ENCODE measurements around the gene GNAI2.
"Not testable (repeated sequence)": the region's sequence is repeated elsewhere in the genome, so short reads cannot be mapped to it uniquely, and the experiment has no call there.

The GNAI2 gene

DNA sequence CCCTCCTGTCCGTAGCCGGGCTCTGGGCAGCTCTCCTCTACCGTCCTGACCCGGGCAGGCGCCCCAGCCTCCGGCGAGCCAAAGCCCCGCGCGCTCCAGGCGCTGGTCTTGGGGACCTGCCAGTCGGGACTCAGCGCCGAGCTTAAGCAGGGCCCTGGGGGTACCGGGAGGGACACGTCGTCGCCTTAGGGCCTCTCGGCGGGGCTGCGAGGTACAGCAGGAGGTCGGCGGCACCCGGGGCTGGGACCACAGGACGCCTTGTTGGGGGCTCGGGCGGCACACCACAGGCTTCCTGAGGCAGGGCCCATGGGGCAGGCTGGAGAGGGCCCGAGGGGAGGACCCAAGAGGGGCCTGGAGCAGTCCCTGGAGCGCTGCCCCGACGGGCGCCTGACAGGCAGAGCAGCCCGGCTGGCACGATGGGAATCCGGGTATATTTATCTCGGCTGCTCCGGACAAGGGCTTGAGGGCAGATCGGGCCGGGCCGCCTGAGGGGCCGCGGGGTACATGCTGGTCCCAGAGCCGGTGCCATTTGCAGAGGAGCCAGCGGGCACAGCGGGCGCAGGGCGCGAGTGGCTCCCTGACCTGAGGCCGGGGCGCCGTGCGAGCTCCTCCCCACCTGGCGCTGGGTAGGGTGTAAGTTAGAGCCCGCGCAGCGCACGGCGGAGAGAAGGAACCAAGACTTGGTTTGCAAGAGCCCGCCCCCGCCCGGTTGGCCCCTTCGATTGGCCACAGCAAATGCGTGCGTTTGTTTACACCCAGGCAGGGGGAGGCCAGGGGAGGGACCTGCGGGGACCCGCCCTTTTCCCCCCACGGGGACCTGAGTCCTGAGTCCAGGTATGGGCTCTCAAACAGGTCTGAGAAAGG is 30.4 kb upstream of the GNAI2 start:
- DNase-seq, result no peak

- no peak for DNase-seq
Observed at GRCh38 chr3:50207359-50208042, 28.5 kb upstream of the GNAI2 start.

DNA sequence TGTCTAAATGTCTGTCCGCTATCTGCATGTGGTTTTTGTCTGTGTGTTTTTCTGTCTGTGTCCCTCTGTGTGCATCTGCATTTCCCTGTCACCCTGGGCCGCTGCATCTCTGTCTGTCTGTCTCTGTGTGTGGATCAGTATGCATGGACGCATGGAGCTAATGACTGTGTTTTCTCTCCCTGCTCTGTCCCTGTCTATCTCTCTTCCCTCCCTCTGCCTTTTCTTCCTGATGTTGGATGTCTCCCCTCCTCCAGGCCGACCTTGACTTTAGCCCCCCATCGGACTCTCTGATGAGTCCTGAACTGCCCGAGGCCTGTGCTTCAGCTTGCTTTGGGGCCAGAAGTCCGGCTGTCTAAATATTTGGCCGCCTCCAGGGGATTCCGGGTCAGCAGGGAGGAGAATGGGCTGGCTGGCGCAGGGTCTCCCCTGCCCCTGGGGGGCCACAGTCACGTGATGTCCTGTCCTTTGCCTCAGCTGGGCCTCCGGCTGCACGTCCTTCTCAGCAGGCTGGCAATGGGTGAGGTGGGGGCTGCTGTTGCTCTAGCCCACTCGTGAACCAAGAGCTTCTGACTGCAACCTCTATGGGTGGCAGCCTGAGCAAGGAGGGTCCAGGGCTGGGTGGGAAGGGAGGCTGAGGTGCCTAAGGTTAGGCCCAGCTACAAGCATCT is 27.2 kb upstream of the GNAI2 start:
- DNase-seq, result no peak

DNA sequence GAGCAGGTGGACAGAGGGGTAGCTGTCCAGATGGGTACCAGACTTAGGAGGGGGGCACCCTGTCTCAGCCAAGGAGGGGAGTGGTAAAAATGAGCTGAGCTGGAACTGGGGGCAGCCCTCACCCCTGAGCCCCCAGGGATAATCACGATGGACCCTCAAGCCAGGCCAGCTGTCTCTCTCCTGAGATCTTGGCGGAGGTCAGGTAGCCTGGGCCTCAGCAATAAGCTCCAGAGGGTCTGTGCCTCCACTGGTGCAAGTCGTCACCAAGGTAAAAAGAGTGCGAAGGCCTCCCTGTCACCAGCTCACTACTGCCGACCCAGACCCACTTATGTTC is 25.9 kb upstream of the GNAI2 start:
- DNase-seq, result no peak

DNA sequence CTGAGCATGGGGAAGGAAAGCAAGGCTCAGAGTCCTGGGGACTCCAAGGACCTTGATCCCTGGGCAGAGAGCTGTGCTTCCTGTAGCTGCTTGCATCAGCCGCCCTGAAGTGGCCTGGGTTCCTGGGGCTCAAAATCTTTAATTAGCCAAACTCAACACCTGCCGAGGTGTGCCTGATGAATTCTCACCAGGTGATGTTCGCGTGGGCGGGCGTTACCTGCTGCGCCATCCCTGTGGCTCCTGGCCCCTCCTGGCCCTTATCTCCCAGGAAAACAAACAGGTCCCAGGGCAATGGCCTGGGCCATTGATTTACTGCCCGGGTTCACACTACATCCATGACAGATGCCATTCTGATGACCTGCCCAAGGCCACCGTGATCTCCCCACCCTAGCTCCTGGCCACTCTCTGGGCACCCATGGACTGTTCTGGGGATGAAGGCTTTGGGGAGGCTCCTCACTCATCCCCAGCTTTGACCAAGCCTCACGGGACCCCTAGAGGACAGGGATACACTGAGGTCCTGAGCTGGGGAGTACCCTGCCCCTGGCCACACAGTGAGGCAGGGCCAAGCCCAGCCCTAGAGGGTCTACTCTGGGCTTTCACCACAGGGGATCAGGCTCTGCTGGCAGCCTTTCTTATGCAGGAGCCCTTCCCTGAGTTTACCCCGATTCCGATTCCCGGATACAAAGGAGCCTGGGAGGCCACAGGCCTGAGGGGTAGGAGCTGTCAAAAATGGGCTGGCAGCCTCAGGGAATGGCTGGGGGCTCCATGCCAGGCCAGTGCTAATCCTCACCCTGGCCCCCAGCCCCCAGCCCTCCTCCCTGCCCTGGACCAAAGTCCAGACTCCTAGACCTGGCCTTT is 25.3 kb upstream of the GNAI2 start:
- DNase-seq, result no peak

- not testable (repeated sequence) for DNase-seq
Observed at GRCh38 chr3:50211368-50211717, 24.7 kb upstream of the GNAI2 start.

DNA sequence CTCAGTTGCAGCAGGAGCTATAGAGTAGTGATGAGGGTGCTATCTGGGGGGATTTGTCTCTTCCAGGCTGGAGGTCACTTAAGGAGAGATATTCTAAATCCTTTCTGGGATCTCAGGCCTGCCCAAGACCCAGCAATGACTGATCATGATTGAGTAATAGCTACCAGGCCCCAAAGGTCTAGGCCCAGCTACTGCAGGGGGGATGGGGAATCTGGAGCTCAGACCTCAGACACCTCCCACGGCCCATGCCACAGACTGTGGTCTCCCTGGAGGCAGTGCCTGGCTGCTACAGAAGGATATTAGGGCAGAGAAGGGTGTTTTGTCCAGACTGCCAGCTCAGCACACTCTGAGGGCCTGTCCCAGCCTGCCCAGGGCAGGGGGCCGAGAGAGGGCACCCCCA is 24.1 kb upstream of the GNAI2 start:
- no peak for DNase-seq

DNA sequence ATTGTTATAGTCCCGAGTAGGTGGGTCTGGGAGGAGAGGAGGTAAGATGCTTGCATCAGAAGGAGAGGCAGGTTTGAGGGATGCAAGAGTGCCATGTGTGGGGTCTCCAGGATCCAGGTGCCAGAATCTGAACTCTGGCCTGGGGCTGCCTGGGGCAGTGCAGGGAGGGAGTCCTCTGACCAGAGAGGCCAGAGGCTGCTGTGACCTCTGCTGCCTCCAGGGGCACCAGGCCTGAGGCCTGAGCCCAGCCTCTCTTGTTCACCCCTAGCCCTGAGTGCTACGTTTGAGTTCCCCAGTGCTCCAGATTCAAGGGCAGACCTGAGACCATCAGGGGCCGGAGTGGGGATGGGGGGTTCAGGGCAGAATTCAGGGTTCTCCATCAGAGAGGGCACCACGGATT is 23.5 kb upstream of the GNAI2 start:
- DNase-seq, result no peak

GRCh38 chr3:50212971-50213370 is 23.0 kb upstream of the GNAI2 start:
- DNase-seq, result no peak

DNA sequence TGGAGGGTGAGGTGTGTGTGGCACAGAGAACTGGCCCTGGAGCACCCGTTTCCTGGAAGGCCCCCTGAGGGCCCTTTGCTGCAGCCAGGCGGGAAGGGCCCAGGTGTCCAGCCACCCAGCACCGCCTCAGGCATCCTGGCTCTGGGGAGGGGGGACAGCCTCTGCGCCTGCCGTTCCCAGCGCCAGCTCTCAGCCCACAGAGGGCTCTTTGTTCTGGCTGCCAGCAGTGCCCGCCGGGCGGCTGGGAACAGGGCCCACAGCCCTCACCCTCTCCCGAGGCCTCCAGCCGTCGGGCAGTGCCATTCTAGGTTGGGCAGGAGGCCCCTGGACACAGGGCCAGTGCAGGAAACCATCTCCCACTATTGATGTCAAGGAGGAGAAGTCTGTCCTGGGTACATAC is 22.6 kb upstream of the GNAI2 start:
- no peak for DNase-seq

DNA sequence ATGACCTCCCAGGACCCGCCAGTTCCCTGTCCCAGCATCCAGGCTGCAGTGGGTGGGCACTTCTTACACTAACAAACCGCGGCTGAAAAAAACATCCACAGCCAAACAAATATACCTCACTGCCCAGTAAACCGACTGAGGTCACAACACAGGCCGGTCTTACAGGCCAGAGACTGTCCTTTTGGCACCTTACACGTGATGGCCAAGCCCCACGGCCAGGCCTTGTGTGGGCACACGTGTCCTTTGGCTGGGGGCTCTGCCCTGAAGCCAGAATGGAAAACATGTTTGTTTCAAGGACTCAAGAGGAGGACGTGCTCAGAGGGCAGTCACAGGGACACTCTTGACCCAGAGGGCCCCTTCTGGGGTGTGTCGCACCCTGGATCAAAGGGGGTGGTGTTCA is 21.2 kb upstream of the GNAI2 start:
- no peak for DNase-seq

DNA sequence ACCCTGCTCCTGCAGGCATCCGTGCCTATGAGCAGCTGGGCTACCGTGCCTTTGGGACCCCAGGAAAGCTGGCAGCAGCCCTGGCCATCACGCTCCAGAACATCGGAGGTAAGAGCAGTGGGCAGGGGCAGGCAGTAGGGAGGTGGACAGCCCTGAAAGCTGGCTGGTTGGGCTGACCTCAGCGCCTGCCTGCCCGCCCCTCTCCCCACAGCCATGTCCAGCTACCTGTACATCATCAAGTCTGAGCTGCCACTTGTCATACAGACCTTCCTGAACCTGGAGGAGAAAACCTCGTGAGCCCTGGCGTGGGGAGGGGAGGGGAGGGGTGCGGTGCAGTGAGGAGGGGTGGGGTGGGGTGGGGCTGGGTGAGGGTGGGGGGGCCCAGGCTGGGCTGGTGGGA is 20.5 kb upstream of the GNAI2 start:
- DNase-seq, result no peak

- DNase-seq, result no peak
Observed at GRCh38 chr3:50217681-50218080, 18.3 kb upstream of the GNAI2 start.

DNA sequence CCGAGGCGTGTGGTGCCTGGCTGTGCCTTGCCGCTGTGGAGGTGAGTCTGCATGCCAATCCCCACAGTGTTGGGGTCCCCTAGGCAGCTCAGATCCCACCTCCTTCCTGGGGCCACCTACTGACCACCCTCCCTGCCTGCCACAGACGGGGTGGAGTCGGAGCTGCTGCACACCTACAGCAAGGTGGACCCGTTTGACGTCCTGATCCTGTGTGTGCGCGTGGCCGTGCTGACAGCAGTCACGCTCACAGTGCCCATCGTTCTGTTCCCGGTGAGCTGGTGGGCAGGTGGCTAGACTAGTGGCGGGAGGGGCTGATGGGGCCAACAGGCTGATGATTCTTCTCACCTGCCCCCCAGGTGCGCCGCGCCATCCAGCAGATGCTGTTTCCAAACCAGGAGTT is 17.6 kb upstream of the GNAI2 start:
- DNase-seq, result no peak

DNA sequence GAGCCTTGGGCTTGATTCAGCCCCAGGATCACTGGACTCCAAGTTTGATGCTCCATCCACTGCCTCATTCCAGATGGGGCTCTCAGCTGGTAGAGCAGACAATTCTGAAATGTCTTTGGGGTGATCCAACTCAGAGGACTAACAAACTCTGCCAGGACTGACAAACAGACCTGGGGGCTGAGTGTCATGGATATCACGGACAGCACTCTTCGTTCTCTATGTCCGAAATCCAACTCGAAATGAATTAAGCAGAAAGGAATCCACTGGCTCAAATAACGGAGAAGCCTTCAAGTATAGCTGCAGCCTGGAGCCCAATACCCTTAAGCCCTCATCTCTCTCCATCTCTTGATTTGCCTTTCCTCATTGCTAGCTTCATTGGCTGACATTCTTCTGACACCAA is 16.7 kb upstream of the GNAI2 start:
- DNase-seq, result no peak

GRCh38 chr3:50220109-50220508 is 15.9 kb upstream of the GNAI2 start:
- DNase-seq, result no peak

DNA sequence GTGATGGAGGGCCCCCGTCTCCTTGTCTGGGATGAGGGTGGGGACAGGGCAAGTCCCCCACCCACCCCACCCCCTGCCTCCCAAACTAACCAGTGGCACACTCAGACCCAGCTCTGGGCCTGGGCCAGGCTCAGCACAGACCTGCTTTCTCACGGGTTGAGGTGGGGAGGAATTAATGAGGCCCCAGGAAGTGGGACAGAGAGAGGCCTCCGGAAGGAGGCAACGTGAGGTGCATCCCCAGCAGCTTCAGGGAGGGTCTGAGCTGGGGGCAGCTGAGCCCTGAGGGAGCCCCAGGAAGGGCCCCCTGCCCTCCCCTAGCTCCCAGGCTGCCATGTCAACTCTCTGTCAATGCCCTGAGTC is 15.0 kb upstream of the GNAI2 start:
- no peak for DNase-seq

DNA sequence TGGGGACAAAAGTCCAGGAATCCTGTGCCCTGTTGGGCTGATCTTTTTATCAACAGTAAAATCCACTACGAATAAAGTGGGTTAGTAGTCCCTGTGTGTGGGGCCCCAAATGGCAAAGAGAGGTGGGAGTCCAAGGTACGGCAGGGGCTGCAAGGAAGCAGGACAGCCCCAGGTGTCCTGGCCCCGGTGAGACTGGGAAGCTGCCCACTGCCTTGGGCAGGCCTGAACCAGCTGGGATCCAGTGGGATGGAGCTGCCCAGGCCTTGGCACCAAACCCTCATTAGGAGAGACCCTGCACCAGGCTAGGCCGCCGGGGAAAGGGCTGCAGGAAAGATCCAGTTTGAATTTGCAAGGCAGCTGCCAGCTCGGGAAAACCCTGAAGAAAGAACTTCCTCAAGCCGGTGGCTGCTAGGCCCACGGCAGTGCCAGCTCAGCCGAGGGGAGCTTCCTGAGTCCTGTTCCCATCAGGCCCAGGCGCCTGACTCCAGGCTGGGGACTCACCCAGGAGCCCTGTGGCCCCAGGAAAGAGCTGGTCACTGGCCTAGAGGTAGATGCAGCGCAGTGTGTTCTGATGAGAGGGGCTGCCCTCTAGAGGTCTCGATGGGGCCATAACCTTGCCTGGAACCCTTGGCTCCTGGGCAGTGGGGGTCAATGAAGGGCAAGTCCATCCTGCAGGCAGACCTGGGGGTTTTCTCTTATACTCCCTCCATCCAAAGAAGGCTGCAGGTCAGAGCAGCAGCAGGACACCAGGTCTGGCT is 14.4 kb upstream of the GNAI2 start:
- DNase-seq, result no peak

GRCh38 chr3:50222169-50222528 is 13.9 kb upstream of the GNAI2 start:
- no peak for DNase-seq

DNA sequence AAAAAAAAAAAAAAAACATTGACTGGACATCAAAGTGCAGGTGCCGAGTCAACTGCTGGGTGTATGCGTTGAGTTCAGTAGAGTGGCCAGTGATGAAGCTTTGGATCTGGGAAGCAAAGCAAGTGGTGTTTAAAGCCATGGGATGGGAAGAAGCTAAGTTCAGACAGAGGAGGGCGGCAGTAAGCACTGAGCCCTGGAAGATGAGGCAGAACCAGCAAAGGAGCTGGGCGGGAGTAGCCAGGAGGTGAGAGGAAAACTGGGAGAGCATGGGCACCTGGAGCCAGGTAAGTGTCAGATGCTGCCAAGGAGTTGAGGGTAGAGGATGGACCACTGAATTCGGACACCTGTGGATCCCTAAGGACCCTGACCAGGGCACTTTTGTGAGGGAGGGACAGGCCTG is 11.4 kb upstream of the GNAI2 start:
- DNase-seq, result no peak

GRCh38 chr3:50226888-50227389 is 9.1 kb upstream of the GNAI2 start:
- peak; percentile 35 for DNase-seq

- peak; percentile 79 for DNase-seq
Observed at GRCh38 chr3:50227390-50228183, 8.4 kb upstream of the GNAI2 start.

Measured in DMS79 (cell line).